ENCODE measurements around the gene UGT1A9. TPM values are rescaled to one million over a fixed set of nuclear protein-coding genes. Genes with fewer than 3 reads are reported as not detected.

UGT1A9 gene
- total RNA-seq, 2 donors from 2014 or later, result not detected

- Mint-ChIP-seq H3K36me3 (ENCODE audit: low read depth) (no peaks in the 10 kb centered on the region), H3K4me1 (no peaks in the 10 kb centered on the region), H3K27ac (no peak overlapping the region), H3K4me3 (no peak overlapping the region), H3K27me3 (ENCODE audit: insufficient read depth) (peaks cover 3% of the 10 kb centered on the region), H3K9me3 (peaks cover 5% of the 10 kb centered on the region)
- Histone ChIP-seq H3K36me3 (ENCODE audit: control insufficient read depth, insufficient read depth, low read length) (no peaks in the 10 kb centered on the region), H3K9me3 (ENCODE audit: control insufficient read depth, low read length) (no peaks in the 10 kb centered on the region), H3K27me3 (ENCODE audit: control insufficient read depth, insufficient read depth, low read length, poor library complexity, severe bottlenecking) (peaks cover 14% of the 10 kb centered on the region), H3K9ac (ENCODE audit: extremely low read depth, low read length, poor library complexity, severe bottlenecking) (no peak overlapping the region), H3K4me3 (ENCODE audit: low read length) (no peak overlapping the region), H3K4me1 (ENCODE audit: control insufficient read depth, insufficient read depth, low read length) (no peaks in the 10 kb centered on the region), H3K27ac (ENCODE audit: low read depth, low read length) (no peak overlapping the region)
- TF ChIP-seq CTCF (conservative IDR thresholded peaks at IDR 0.05), result no peak
- WGBS, 2 experiments (ENCODE audit: insufficient coverage in 1 of 2, insufficient read length in 1 of 2), result 68 to 82% methylated on average over 4 of the region's 4 CpGs
- DNase-seq, result no peak
Observed at GRCh38 chr2:233768076-233768475, 96.4 kb downstream of the UGT1A9 start.

GRCh38 chr2:233769260-233769659, 97.6 kb downstream of the UGT1A9 start:
- Mint-ChIP-seq H3K9me3 (peaks cover 5% of the 10 kb centered on the region), H3K4me1 (no peaks in the 10 kb centered on the region), H3K36me3 (ENCODE audit: low read depth) (no peaks in the 10 kb centered on the region), H3K4me3 (no peak overlapping the region), H3K27me3 (ENCODE audit: insufficient read depth) (no peaks in the 10 kb centered on the region), H3K27ac (no peak overlapping the region)
- no peak overlapping the region for H3K9ac ChIP-seq (ENCODE audit: extremely low read depth, low read length, poor library complexity, severe bottlenecking)
- no peak for TF ChIP-seq CTCF (conservative IDR thresholded peaks at IDR 0.05)
- no peaks in the 10 kb centered on the region for H3K36me3 ChIP-seq (ENCODE audit: control insufficient read depth, insufficient read depth, low read length)
- no peak for DNase-seq
- no peak overlapping the region for H3K27ac ChIP-seq (ENCODE audit: low read depth, low read length)
- 88 to 93% methylated on average over 9 of the region's 9 CpGs for WGBS, 2 experiments (ENCODE audit: insufficient coverage in 1 of 2, insufficient read length in 1 of 2)
- H3K4me1 ChIP-seq (ENCODE audit: control insufficient read depth, insufficient read depth, low read length), result no peaks in the 10 kb centered on the region
- H3K9me3 ChIP-seq (ENCODE audit: control insufficient read depth, low read length), result no peaks in the 10 kb centered on the region
- no peak overlapping the region for H3K4me3 ChIP-seq (ENCODE audit: low read length)
- peaks cover 3% of the 10 kb centered on the region for H3K27me3 ChIP-seq (ENCODE audit: control insufficient read depth, insufficient read depth, low read length, poor library complexity, severe bottlenecking)

GRCh38 chr2:233772153-233772552, 100.5 kb downstream of the UGT1A9 start:
- Histone ChIP-seq H3K36me3 (ENCODE audit: control insufficient read depth, insufficient read depth, low read length) (no peaks in the 10 kb centered on the region), H3K4me3 (ENCODE audit: low read length) (no peak overlapping the region), H3K27ac (ENCODE audit: low read depth, low read length) (no peak overlapping the region), H3K9me3 (ENCODE audit: control insufficient read depth, low read length) (peaks cover 10% of the 10 kb centered on the region), H3K9ac (ENCODE audit: extremely low read depth, low read length, poor library complexity, severe bottlenecking) (no peak overlapping the region), H3K27me3 (ENCODE audit: control insufficient read depth, insufficient read depth, low read length, poor library complexity, severe bottlenecking) (no peaks in the 10 kb centered on the region), H3K4me1 (ENCODE audit: control insufficient read depth, insufficient read depth, low read length) (no peaks in the 10 kb centered on the region)
- H3K4me1 Mint-ChIP-seq, result no peaks in the 10 kb centered on the region
- no peak for TF ChIP-seq CTCF (conservative IDR thresholded peaks at IDR 0.05)
- no peak overlapping the region for H3K27ac Mint-ChIP-seq
- no peaks in the 10 kb centered on the region for H3K27me3 Mint-ChIP-seq (ENCODE audit: insufficient read depth)
- peaks cover 26% of the 10 kb centered on the region for H3K9me3 Mint-ChIP-seq
- H3K4me3 Mint-ChIP-seq, result no peak overlapping the region
- no peaks in the 10 kb centered on the region for H3K36me3 Mint-ChIP-seq (ENCODE audit: low read depth)
- WGBS, 2 experiments (ENCODE audit: insufficient coverage in 1 of 2, insufficient read length in 1 of 2), result 92 to 96% methylated on average over 11 to 16 of the region's 16 CpGs
- no peak for DNase-seq

All from endodermal cell (in vitro differentiated cells).